HepG2 (cell line): ENCODE data around the gene PANX1. TPM values are rescaled to one million over a fixed set of nuclear protein-coding genes. Genes with fewer than 3 reads are reported as not detected.

Source experiments
- CBX1 ChIP-seq: IDR thresholded peaks from one replicate; pipeline ENCODE4 v1.6.1; 2016; ENCODE audit warnings: antibody characterized with exemption, low read depth
- ERF ChIP-seq: IDR thresholded peaks from 2 replicates; pipeline ENCODE4 v1.6.1; 2018; ENCODE audit warnings: missing biosample characterization, missing genetic modification reagents
- FOXO4 ChIP-seq: sonication (generic); formaldehyde crosslinking; conservative IDR thresholded peaks from 2 replicates; pipeline ENCODE4 v1.8.1; 2023; ENCODE audit warnings: missing genetic modification reagents
- ISX ChIP-seq: sonication (generic); formaldehyde crosslinking; conservative IDR thresholded peaks from 2 replicates; pipeline ENCODE4 v1.5.0; 2020; ENCODE audit warnings: missing genetic modification reagents
- MED8 ChIP-seq: sonication (generic); formaldehyde crosslinking; IDR thresholded peaks from 2 replicates; pipeline ENCODE4 v1.8.1; 2023; ENCODE audit warnings: mild to moderate bottlenecking, missing genetic modification reagents; ENCODE audit not compliant: insufficient replicate concordance
- MIER2 ChIP-seq: IDR thresholded peaks from 2 replicates; pipeline ENCODE4 v1.6.1; 2016; ENCODE audit warnings: missing biosample characterization, missing genetic modification reagents
- NFKBIZ ChIP-seq: IDR thresholded peaks from 2 replicates; pipeline ENCODE4 v1.6.1; 2018; ENCODE audit warnings: missing genetic modification reagents, missing compliant biosample characterization
- PAX8 ChIP-seq: sonication (generic); formaldehyde crosslinking; IDR thresholded peaks from 2 replicates; pipeline ENCODE4 v1.8.0; 2022; ENCODE audit warnings: mild to moderate bottlenecking, missing genetic modification reagents, borderline replicate concordance
- PCBP2 ChIP-seq: fragments of 200-400 bp; formaldehyde crosslinking; optimal IDR thresholded peaks from 2 replicates; pipeline ENCODE3; 2018; ENCODE audit warnings: low read length, low read depth; ENCODE audit not compliant: poor library complexity, severe bottlenecking
- RARG ChIP-seq: sonication (generic); formaldehyde crosslinking; IDR thresholded peaks from 2 replicates; pipeline ENCODE4 v1.4.0; 2020; ENCODE audit warnings: low read depth, mild to moderate bottlenecking, missing genetic modification reagents
- RFX3 ChIP-seq: IDR thresholded peaks from 2 replicates; pipeline ENCODE4 v1.6.1; 2016; ENCODE audit warnings: missing biosample characterization, missing genetic modification reagents
- SAFB2 ChIP-seq: sonication (generic); formaldehyde crosslinking; IDR thresholded peaks from 2 replicates; pipeline ENCODE4 v1.5.1; 2020; ENCODE audit warnings: missing genetic modification reagents, low read depth, mild to moderate bottlenecking, borderline replicate concordance
- SATB2 ChIP-seq: sonication (generic); formaldehyde crosslinking; IDR thresholded peaks from 2 replicates; pipeline ENCODE4 v1.5.0; 2020; ENCODE audit warnings: missing genetic modification reagents
- SNRNP70 ChIP-seq: fragments of 200-400 bp; formaldehyde crosslinking; IDR thresholded peaks from 2 replicates; pipeline ENCODE4 v1.6.1; 2017; ENCODE audit warnings: mild to moderate bottlenecking, low read depth, low read length, moderate library complexity
- SRSF1 ChIP-seq: fragments of 200-400 bp; formaldehyde crosslinking; optimal IDR thresholded peaks from 2 replicates; pipeline ENCODE3; 2017; ENCODE audit warnings: mild to moderate bottlenecking, low read depth, low read length, moderate library complexity
- SUZ12 ChIP-seq: fragments of 150-350 bp; IDR thresholded peaks from 2 replicates; pipeline ENCODE4 v1.6.1; 2014; ENCODE audit warnings: low read depth, low read length
- ZNF264 ChIP-seq: sonication (generic); formaldehyde crosslinking; IDR thresholded peaks from 2 replicates; pipeline ENCODE4 v1.4.0; 2020; ENCODE audit warnings: missing genetic modification reagents
- ZNF547 ChIP-seq: sonication (generic); formaldehyde crosslinking; IDR thresholded peaks from 2 replicates; pipeline ENCODE4 v1.5.1; 2020; ENCODE audit warnings: mild to moderate bottlenecking, missing genetic modification reagents
- ZNF562 ChIP-seq: sonication (generic); formaldehyde crosslinking; IDR thresholded peaks from 2 replicates; pipeline ENCODE4 v1.8.0; 2022; ENCODE audit warnings: missing genetic modification reagents, borderline replicate concordance
- ZNF629 ChIP-seq: sonication (generic); formaldehyde crosslinking; conservative IDR thresholded peaks from 2 replicates; pipeline ENCODE4 v1.5.0; 2020; ENCODE audit warnings: missing genetic modification reagents
- ZNF747 ChIP-seq: sonication (generic); formaldehyde crosslinking; IDR thresholded peaks from 2 replicates; pipeline ENCODE4 v1.8.1; 2023; ENCODE audit warnings: missing genetic modification reagents, mild to moderate bottlenecking, borderline replicate concordance
- ZZZ3 ChIP-seq: sonication (generic); formaldehyde crosslinking; IDR thresholded peaks from 2 replicates; pipeline ENCODE4 v1.4.0; 2020; ENCODE audit warnings: missing genetic modification reagents, mild to moderate bottlenecking, borderline replicate concordance
- polyA plus RNA-seq, 8 experiments: library from polyadenylated mRNA; depleted of rRNA in 3 of 8; stranded (reverse) in 7 of 8; unstranded in 1 of 8; fragments of >200 nt; fragmentation: Illumina TruSeq in 4 of 8; extraction: Trizol in 4 of 8; gene quantifications; 2 replicates each; pipeline versions ENCODE4 v1.2.1 to v1.2.3, GENCODE V29; 2011 to 2016; ENCODE audit warnings: low read depth in 4 of 8, missing spikeins in 1 of 8, mixed read lengths in 1 of 8; ENCODE audit not compliant: insufficient read depth in 1 of 8
- total RNA-seq, 5 experiments: library from RNA; depleted of rRNA; stranded (reverse); fragments of >200 nt; fragmentation: Illumina TruSeq; extraction: Trizol; gene quantifications; 2 replicates each; pipeline ENCODE4 v1.2.3, GENCODE V29; 2016; ENCODE audit warnings: low read depth in 1 of 5
- TF ChIP-seq, protein P1 (sequence below): sonication (generic); formaldehyde crosslinking; IDR thresholded peaks from 2 replicates; pipeline ENCODE4 v1.4.0; 2020; ENCODE audit warnings: missing genetic modification reagents
- TF ChIP-seq, protein P2 (sequence below): IDR thresholded peaks from 2 replicates; pipeline ENCODE4 v1.6.1; 2012; ENCODE audit warnings: low read depth, low read length, improper control_type of control experiment
- TF ChIP-seq, protein P3 (sequence below): sonication (generic); formaldehyde crosslinking; IDR thresholded peaks from 2 replicates; pipeline ENCODE4 v1.4.0; 2020; ENCODE audit warnings: missing genetic modification reagents
- TF ChIP-seq, protein P4 (sequence below): sonication (generic); formaldehyde crosslinking; IDR thresholded peaks from 2 replicates; pipeline ENCODE4 v1.5.0; 2020; ENCODE audit warnings: missing genetic modification reagents

The PANX1 gene
- total and polyA plus RNA-seq, 2 of the 13 experiments (the other 11 are each of a cell fraction or from before 2014, with no cell fraction given), result 8.3 to 24.8 TPM

- TF ChIP-seq ERF (CRISPR knock-in tag), result no peak
- TF ChIP-seq SRSF1, result peak; percentile 61
- no peak for TF ChIP-seq RFX3 (CRISPR knock-in tag)
- TF ChIP-seq CBX1, result peak; percentile 26
- TF ChIP-seq ZZZ3 (CRISPR knock-in tag), result no peak
- no peak for TF ChIP-seq MIER2
- no peak for TF ChIP-seq SUZ12
- no peak for TF ChIP-seq SNRNP70
- 0 out of 2 replicates have a peak, but pooled peaks have one; percentile 9 for TF ChIP-seq ZNF629 (CRISPR knock-in tag)
- TF ChIP-seq ZNF747, result 0 out of 2 replicates have a peak, but pooled peaks have one; percentile 0
- TF ChIP-seq MED8, result no peak
- TF ChIP-seq ISX (CRISPR knock-in tag), result no peak
- peak; percentile 19; the same call in 1 of the 2 replicates for TF ChIP-seq ZNF562 (CRISPR knock-in tag)
- no peak for TF ChIP-seq ZNF264 (CRISPR knock-in tag)
- TF ChIP-seq, protein P1, sequence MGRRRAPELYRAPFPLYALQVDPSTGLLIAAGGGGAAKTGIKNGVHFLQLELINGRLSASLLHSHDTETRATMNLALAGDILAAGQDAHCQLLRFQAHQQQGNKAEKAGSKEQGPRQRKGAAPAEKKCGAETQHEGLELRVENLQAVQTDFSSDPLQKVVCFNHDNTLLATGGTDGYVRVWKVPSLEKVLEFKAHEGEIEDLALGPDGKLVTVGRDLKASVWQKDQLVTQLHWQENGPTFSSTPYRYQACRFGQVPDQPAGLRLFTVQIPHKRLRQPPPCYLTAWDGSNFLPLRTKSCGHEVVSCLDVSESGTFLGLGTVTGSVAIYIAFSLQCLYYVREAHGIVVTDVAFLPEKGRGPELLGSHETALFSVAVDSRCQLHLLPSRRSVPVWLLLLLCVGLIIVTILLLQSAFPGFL, result no peak
- no peak for TF ChIP-seq FOXO4 (CRISPR knock-in tag)
- no peak for TF ChIP-seq SATB2 (CRISPR knock-in tag)
- TF ChIP-seq NFKBIZ (CRISPR knock-in tag), result no peak
- no peak for TF ChIP-seq SAFB2 (CRISPR knock-in tag)
- TF ChIP-seq PCBP2, result no peak
- no peak for TF ChIP-seq PAX8 (CRISPR knock-in tag)
- TF ChIP-seq, protein P2, sequence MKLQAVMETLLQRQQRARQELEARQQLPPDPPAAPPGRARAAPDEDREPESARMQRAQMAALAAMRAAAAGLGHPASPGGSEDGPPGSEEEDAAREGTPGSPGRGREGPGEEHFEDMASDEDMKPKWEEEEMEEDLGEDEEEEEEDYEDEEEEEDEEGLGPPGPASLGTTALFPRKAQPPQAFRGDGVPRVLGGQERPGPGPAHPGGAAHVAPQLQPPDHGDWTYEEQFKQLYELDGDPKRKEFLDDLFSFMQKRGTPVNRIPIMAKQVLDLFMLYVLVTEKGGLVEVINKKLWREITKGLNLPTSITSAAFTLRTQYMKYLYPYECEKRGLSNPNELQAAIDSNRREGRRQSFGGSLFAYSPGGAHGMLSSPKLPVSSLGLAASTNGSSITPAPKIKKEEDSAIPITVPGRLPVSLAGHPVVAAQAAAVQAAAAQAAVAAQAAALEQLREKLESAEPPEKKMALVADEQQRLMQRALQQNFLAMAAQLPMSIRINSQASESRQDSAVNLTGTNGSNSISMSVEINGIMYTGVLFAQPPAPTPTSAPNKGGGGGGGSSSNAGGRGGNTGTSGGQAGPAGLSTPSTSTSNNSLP, result no peak
- TF ChIP-seq, protein P3, sequence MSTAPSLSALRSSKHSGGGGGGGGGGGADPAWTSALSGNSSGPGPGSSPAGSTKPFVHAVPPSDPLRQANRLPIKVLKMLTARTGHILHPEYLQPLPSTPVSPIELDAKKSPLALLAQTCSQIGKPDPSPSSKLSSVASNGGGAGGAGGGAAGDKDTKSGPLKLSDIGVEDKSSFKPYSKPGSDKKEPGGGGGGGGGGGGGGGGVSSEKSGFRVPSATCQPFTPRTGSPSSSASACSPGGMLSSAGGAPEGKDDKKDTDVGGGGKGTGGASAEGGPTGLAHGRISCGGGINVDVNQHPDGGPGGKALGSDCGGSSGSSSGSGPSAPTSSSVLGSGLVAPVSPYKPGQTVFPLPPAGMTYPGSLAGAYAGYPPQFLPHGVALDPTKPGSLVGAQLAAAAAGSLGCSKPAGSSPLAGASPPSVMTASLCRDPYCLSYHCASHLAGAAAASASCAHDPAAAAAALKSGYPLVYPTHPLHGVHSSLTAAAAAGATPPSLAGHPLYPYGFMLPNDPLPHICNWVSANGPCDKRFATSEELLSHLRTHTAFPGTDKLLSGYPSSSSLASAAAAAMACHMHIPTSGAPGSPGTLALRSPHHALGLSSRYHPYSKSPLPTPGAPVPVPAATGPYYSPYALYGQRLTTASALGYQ (CRISPR knock-in tag), result no peak
- TF ChIP-seq RARG (CRISPR knock-in tag), result no peak
- TF ChIP-seq ZNF547 (CRISPR knock-in tag), result no peak
- TF ChIP-seq, protein P4, sequence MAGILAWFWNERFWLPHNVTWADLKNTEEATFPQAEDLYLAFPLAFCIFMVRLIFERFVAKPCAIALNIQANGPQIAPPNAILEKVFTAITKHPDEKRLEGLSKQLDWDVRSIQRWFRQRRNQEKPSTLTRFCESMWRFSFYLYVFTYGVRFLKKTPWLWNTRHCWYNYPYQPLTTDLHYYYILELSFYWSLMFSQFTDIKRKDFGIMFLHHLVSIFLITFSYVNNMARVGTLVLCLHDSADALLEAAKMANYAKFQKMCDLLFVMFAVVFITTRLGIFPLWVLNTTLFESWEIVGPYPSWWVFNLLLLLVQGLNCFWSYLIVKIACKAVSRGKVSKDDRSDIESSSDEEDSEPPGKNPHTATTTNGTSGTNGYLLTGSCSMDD, result no peak
Observed at GRCh38 chr11:94128291-94128745, 323 bp upstream of the PANX1 start (continued).
